RWPE1 (cell line): ENCODE measurements around the gene DIABLO.
"Not testable (repeated sequence)": the region's sequence is repeated elsewhere in the genome, so short reads cannot be mapped to it uniquely, and the experiment has no call there.

Experiments used
- CTCF ChIA-PET: fragments of 350-600 bp; sonication (Branson Sonifier 250); formaldehyde crosslinking; extraction: SDS; loops from one replicate; lab custom pipeline; 2021; lab: Yijun Ruan, JAX
- POLR2A ChIA-PET: fragments of 400-600 bp; formaldehyde crosslinking; extraction: SDS; loops from one replicate; lab custom pipeline; 2020; ENCODE audit warnings: antibody characterized with exemption; ENCODE audit not compliant: low non-redundant PET; lab: Yijun Ruan, JAX
- DNase-seq: peaks from one replicate; pipeline ENCODE4 v3.0.0; 2012; ENCODE audit warnings: low spot score
- H3K27ac ChIP-seq: fragments of 450-650 bp; 2 replicates; pipeline ENCODE4 v1.5.1; 2017
- CTCF ChIP-seq: fragments of 450-650 bp; conservative IDR thresholded peaks from 2 replicates; pipeline ENCODE4 v1.5.1; 2017; ENCODE audit warnings: low read depth, mild to moderate bottlenecking

Gene DIABLO

DNA sequence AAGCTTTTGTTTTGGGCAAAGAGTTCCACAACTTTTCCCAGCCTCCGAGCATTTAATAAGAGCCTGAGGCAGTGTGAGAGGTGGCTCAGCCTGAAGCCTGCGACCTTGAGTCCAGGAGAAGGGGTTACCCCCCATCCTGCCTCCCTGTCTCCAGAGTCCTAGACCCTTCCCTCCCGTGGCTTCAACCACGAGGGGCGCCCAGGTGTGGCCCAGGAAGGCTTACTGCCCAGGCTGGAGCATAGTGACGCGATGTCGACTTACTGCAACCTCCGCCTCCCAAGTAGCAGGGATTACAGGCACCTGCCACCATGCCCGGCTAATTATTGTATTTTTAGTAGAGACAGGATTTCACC, 42.3 kb downstream of the DIABLO start:
- ChIA-PET POLR2A (no interaction called here), CTCF (interaction anchor here (1.3 kb wide), 1 partner anchor 10 kb away, joined by 6 read pairs; no protein-coding TSS in a partner anchor)
- no peak overlapping the region for H3K27ac ChIP-seq
- no peak for DNase-seq
- no peak for TF ChIP-seq CTCF

- POLR2A ChIA-PET: no interaction called here
- no peak for DNase-seq
- no peak within 1 kb of the TSS for H3K27ac ChIP-seq
- no peak for TF ChIP-seq CTCF
- CTCF ChIA-PET: interaction anchor here (1.3 kb wide), 2 partner anchors 8 to 10 kb away, joined by 4 to 6 read pairs; no protein-coding TSS in a partner anchor
Measured at GRCh38 chr12:122182887-122183587, 42.8 kb downstream of the DIABLO start, which contains the start of gene LRRC43. Gene LRRC43, plus strand, starts transcription at chr12:122183123. Its CDS starts 22 bp downstream, at chr12:122183145.

GRCh38 chr12:122176473-122176872, 49.4 kb downstream of the DIABLO start:
- DNase-seq, POLR2A ChIA-PET, H3K27ac ChIP-seq: not testable (repeated sequence)
- CTCF ChIA-PET: interaction anchor here (0.6 kb wide), 1 partner anchor 20 kb away, joined by 5 read pairs; no protein-coding TSS in a partner anchor

GRCh38 chr12:122174155-122174845, 51.6 kb downstream of the DIABLO start, which contains the start of gene IL31:
Gene IL31, minus strand, starts transcription at chr12:122174221. Its CDS starts 49 bp downstream, at chr12:122174172.
- TF ChIP-seq CTCF: no peak
- H3K27ac ChIP-seq: no peak within 1 kb of the TSS
- DNase-seq: no peak
- ChIA-PET CTCF (interaction anchor here (0.6 kb wide), 1 partner anchor 109 kb away, joined by 3 read pairs; no protein-coding TSS in a partner anchor), POLR2A (no interaction called here)

DNA sequence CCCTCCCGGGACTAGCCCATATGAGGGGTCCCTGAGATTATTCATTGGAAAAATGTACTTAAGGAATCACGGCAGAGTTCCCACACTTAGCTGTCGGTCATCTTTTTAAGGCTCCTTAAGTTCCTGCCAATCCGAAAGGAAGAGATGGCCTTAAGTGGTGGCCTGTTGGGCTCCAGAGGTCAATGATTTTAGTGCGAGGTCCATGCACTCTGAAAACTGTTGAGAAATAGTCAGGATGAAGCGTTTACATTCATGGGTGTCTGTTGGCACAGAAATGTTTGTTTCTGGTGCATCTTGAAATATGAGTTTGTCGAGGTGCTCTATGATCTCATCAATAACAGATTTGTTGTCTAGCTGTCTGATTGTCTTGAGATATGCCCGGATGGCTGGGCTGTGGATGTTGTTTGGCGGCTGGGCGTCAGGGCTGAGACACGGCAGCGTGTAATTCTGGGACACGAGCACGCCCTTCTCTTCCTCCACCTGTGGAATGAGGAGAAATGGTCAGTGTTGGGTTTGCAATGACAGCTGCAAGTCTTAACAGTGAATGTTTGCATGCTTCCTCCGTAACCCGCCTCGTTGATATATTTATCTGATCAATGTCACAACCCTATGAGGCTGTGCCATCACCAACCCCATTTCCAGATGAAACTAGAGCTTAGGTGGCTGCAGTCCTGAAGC, 53.5 kb downstream of the DIABLO start:
- TF ChIP-seq CTCF: no peak
- H3K27ac ChIP-seq: no peak overlapping the region
- ChIA-PET POLR2A (no interaction called here), CTCF (interaction anchor here (0.9 kb wide), 1 partner anchor 24 kb away, joined by 4 read pairs; no protein-coding TSS in a partner anchor)
- DNase-seq: no peak

GRCh38 chr12:122171399-122171798, 54.5 kb downstream of the DIABLO start:
- H3K27ac ChIP-seq: no peak overlapping the region
- ChIA-PET CTCF (no interaction called here), POLR2A (no interaction called here)
- DNase-seq: no peak
- TF ChIP-seq CTCF: no peak
